ENCODE measurements around the gene CLIP1.

DNA sequence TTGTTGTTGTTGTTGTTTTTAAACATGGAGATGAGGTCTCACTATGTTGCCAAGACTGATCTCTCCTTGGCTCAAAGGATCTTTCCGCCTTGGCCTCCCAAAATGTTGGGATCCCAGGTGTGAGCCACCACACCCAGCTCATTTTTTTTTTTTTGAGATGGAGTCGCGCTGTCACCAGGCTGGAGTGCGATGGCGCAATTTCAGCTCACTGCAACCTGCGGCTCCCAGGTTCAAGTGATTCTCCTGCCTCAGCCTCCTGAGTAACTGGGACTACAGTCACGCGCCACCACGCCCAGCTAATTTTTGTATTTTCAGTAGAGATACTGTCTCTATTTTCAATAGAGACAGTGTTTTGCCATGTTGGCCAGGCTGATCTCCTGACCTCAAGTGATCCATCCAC lies 4.9 kb upstream of the CLIP1 start:
- TF ChIP-seq, protein P1, sequence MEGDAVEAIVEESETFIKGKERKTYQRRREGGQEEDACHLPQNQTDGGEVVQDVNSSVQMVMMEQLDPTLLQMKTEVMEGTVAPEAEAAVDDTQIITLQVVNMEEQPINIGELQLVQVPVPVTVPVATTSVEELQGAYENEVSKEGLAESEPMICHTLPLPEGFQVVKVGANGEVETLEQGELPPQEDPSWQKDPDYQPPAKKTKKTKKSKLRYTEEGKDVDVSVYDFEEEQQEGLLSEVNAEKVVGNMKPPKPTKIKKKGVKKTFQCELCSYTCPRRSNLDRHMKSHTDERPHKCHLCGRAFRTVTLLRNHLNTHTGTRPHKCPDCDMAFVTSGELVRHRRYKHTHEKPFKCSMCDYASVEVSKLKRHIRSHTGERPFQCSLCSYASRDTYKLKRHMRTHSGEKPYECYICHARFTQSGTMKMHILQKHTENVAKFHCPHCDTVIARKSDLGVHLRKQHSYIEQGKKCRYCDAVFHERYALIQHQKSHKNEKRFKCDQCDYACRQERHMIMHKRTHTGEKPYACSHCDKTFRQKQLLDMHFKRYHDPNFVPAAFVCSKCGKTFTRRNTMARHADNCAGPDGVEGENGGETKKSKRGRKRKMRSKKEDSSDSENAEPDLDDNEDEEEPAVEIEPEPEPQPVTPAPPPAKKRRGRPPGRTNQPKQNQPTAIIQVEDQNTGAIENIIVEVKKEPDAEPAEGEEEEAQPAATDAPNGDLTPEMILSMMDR (IDR thresholded peaks at IDR 0.05), result no peak
- no peak for TF ChIP-seq POLR2A (IDR thresholded peaks at IDR 0.05)

Data from vagina (tissue), 2 donors.